Liver (tissue), 9 donors: ENCODE data around the gene GABPB1. TPM values are rescaled to one million over a fixed set of nuclear protein-coding genes. Genes with fewer than 3 reads are reported as not detected.

ENCODE experiments used
- DNase-seq: peaks from one replicate; pipeline ENCODE4 v3.0.0-alpha.2; 2017; ENCODE audit warnings: low spot score
- H3K27ac ChIP-seq, 2 donors: one replicate each; pipeline ENCODE4 v1.7.0; 2013; ENCODE audit warnings: inconsistent platforms in 2 of 2, low read length in 2 of 2, control low read depth in 1 of 2, low read depth in 1 of 2, mild to moderate bottlenecking in 1 of 2
- H3K27me3 ChIP-seq, 4 donors: one replicate each; pipeline versions ENCODE4 v1.6.1 to v1.7.0; 2013; ENCODE audit warnings: low read length in 3 of 4, inconsistent platforms in 1 of 4, mild to moderate bottlenecking in 1 of 4, moderate library complexity in 1 of 4; ENCODE audit not compliant: control insufficient read depth in 4 of 4, insufficient read depth in 4 of 4
- H3K36me3 ChIP-seq, 4 donors: one replicate each; pipeline versions ENCODE4 v1.6.1 to v1.7.0; 2013; ENCODE audit warnings: low read length in 3 of 4, mild to moderate bottlenecking in 3 of 4, low read depth in 1 of 4, moderate library complexity in 1 of 4; ENCODE audit not compliant: control insufficient read depth in 4 of 4, insufficient read depth in 3 of 4
- H3K4me1 ChIP-seq, 4 donors: one replicate each; pipeline versions ENCODE4 v1.6.1 to v1.7.0; 2013; ENCODE audit warnings: low read length in 3 of 4, mild to moderate bottlenecking in 3 of 4, moderate library complexity in 1 of 4; ENCODE audit not compliant: control insufficient read depth in 4 of 4, insufficient read depth in 4 of 4
- H3K4me3 ChIP-seq, 3 donors: one replicate each; pipeline versions ENCODE4 v1.6.1 to v1.7.0; 2013; ENCODE audit warnings: low read length in 3 of 3, control low read depth in 1 of 3, low read depth in 1 of 3, mild to moderate bottlenecking in 1 of 3
- H3K9ac ChIP-seq, 2 donors: one replicate each; pipeline ENCODE4 v1.7.0; 2013; ENCODE audit warnings: low read length in 2 of 2, mild to moderate bottlenecking in 2 of 2, moderate library complexity in 2 of 2, control low read depth in 1 of 2, low read depth in 1 of 2
- H3K9me3 ChIP-seq, 4 donors: one replicate each; pipeline versions ENCODE4 v1.6.1 to v1.7.0; 2013; ENCODE audit warnings: low read length in 3 of 4; ENCODE audit not compliant: control insufficient read depth in 4 of 4
- ATF3 ChIP-seq: IDR thresholded peaks from 2 replicates; pipeline ENCODE4 v1.6.1; 2016; ENCODE audit warnings: antibody characterized with exemption
- CTCF ChIP-seq: fragments of 150-350 bp; IDR thresholded peaks from 2 replicates; pipeline ENCODE4 v1.5.1; 2017; ENCODE audit warnings: improper control_type of control experiment, low read depth, low read length; ENCODE audit not compliant: missing input control
- EGR1 ChIP-seq, 2 donors: IDR thresholded peaks; 2 replicates each; pipeline ENCODE4 v1.6.1; 2016 to 2018; ENCODE audit warnings: antibody characterized with exemption in 2 of 2, low read depth in 2 of 2
- FOXA1 ChIP-seq: IDR thresholded peaks from 2 replicates; pipeline ENCODE4 v1.6.1; 2016; ENCODE audit warnings: antibody characterized with exemption
- FOXA2 ChIP-seq: IDR thresholded peaks from 2 replicates; pipeline ENCODE4 v1.6.1; 2016; ENCODE audit warnings: antibody characterized with exemption
- GABPA ChIP-seq, 2 donors: IDR thresholded peaks in 1 of 2; conservative IDR thresholded peaks in 1 of 2; 2 replicates each; pipeline ENCODE4 v1.6.1; 2016; ENCODE audit warnings: antibody characterized with exemption in 2 of 2, mild to moderate bottlenecking in 1 of 2, moderate library complexity in 1 of 2
- HNF4A ChIP-seq, 2 donors: conservative IDR thresholded peaks; 2 replicates each; pipeline ENCODE4 v1.6.1; 2016; ENCODE audit warnings: antibody characterized with exemption in 2 of 2, mild to moderate bottlenecking in 2 of 2
- HNF4G ChIP-seq: IDR thresholded peaks from 2 replicates; pipeline ENCODE4 v1.6.1; 2016; ENCODE audit warnings: antibody characterized with exemption
- JUND ChIP-seq, 2 donors: IDR thresholded peaks; 2 replicates each; pipeline ENCODE4 v1.6.1; 2016; ENCODE audit warnings: antibody characterized with exemption in 2 of 2
- MAX ChIP-seq: IDR thresholded peaks from 2 replicates; pipeline ENCODE4 v1.6.1; 2016; ENCODE audit warnings: antibody characterized with exemption
- NR2F2 ChIP-seq: IDR thresholded peaks from 2 replicates; pipeline ENCODE4 v1.6.1; 2016; ENCODE audit warnings: antibody characterized with exemption
- RAD21 ChIP-seq, 2 donors: IDR thresholded peaks; 2 replicates each; pipeline ENCODE4 v1.6.1; 2016; ENCODE audit warnings: antibody characterized with exemption in 2 of 2, mild to moderate bottlenecking in 2 of 2
- REST ChIP-seq: IDR thresholded peaks from 2 replicates; pipeline ENCODE4 v1.6.1; 2016; ENCODE audit warnings: antibody characterized with exemption, mild to moderate bottlenecking
- RXRA ChIP-seq, 2 donors: IDR thresholded peaks; 2 replicates each; pipeline ENCODE4 v1.6.1; 2017 to 2018; ENCODE audit warnings: antibody characterized with exemption in 2 of 2, mild to moderate bottlenecking in 1 of 2
- SP1 ChIP-seq: IDR thresholded peaks from 2 replicates; pipeline ENCODE4 v1.6.1; 2018; ENCODE audit warnings: antibody characterized with exemption, mild to moderate bottlenecking
- TAF1 ChIP-seq: conservative IDR thresholded peaks from 2 replicates; pipeline ENCODE4 v1.6.1; 2016; ENCODE audit warnings: antibody characterized with exemption, mild to moderate bottlenecking
- YY1 ChIP-seq: IDR thresholded peaks from 2 replicates; pipeline ENCODE4 v1.6.1; 2016; ENCODE audit warnings: antibody characterized with exemption, mild to moderate bottlenecking
- ZBTB33 ChIP-seq: IDR thresholded peaks from 2 replicates; pipeline ENCODE4 v1.6.1; 2016; ENCODE audit warnings: antibody characterized with exemption
- WGBS: extraction: QIAGEN DNeasy Blood & Tissue Kit; methylation state at CpG from one replicate; pipeline ENCODE4 v1.1.7; 2013; 5-methylcytosine and 5-hydroxymethylcytosine counted together
- polyA plus RNA-seq, 2 donors: library from polyadenylated mRNA; stranded (reverse) in 1 of 2; unstranded in 1 of 2; fragments of 200-250 nt in 1 of 2; fragments of >200 nt in 1 of 2; fragmentation: Nextera tagmentation in 1 of 2; extraction: Ambion mirVana in 1 of 2; gene quantifications; one replicate each; pipeline versions ENCODE4 v1.2.1 to v1.2.3, GENCODE V29; 2013 to 2015
- total RNA-seq, 2 donors: library from RNA; depleted of rRNA; stranded (reverse); fragments of >200 nt; gene quantifications; one replicate each; pipeline ENCODE4 v1.2.3, GENCODE V29; 2014
- donor health status: healthy.
- donor health status: healthy.
- donor health status: healthy.
- donor health status: healthy.
- donor health status: healthy.

Gene GABPB1
- total and polyA plus RNA-seq, 4 donors, result 4.4 to 23.6 (median 9.8) TPM

- H3K27me3 ChIP-seq, result no peaks in the 10 kb centered on the region
- no peak overlapping the region for H3K9ac ChIP-seq
- DNase-seq, result no peak
- H3K4me3 ChIP-seq, result no peak overlapping the region
- H3K27ac ChIP-seq, result no peak overlapping the region
- no peaks in the 10 kb centered on the region for H3K9me3 ChIP-seq
- no peaks in the 10 kb centered on the region for H3K4me1 ChIP-seq
- H3K36me3 ChIP-seq, result no peaks in the 10 kb centered on the region
- WGBS, result 52% methylated on average over 3 of the region's 3 CpGs
- TF ChIP-seq MAX (no peak), RXRA (IDR thresholded peaks at IDR 0.05) (peak in 1 of 2 donors; percentile 22)
Observed at GRCh38 chr15:50328116-50328515, 26.9 kb downstream of the GABPB1 start.

- DNase-seq, result no peak
- WGBS, result 60% methylated on average over 3 of the region's 3 CpGs
Observed at GRCh38 chr15:50321680-50322210, 33.3 kb downstream of the GABPB1 start.

More at GRCh38 chr15:50321680-50322210, 33.3 kb downstream of the GABPB1 start:
- H3K4me1 ChIP-seq, result no peaks in the 10 kb centered on the region
- no peak overlapping the region for H3K9ac ChIP-seq
- no peaks in the 10 kb centered on the region for H3K9me3 ChIP-seq
- no peaks in the 10 kb centered on the region for H3K36me3 ChIP-seq
- TF ChIP-seq GABPA (IDR thresholded peaks at IDR 0.05 in 1 of 2, conservative IDR thresholded peaks at IDR 0.05 in 1 of 2) (no peak), HNF4A (conservative IDR thresholded peaks at IDR 0.05) (no peak), TAF1 (no peak), RAD21 (IDR thresholded peaks at IDR 0.05) (no peak), FOXA2 (no peak), HNF4G (no peak), RXRA (IDR thresholded peaks at IDR 0.05) (no peak), EGR1 (IDR thresholded peaks at IDR 0.05; ENCODE audit: low read depth in 2 of 2) (no peak), YY1 (no peak), FOXA1 (no peak), ATF3 (no peak), REST (no peak), NR2F2 (no peak), CTCF (no peak), SP1 (no peak), JUND (IDR thresholded peaks at IDR 0.05) (no peak), ZBTB33 (no peak), MAX (no peak)
- no peak overlapping the region for H3K27ac ChIP-seq
- no peaks in the 10 kb centered on the region for H3K27me3 ChIP-seq
- no peak overlapping the region for H3K4me3 ChIP-seq
